H9 (cell line): Measurements from ENCODE around the gene ZMIZ2. TPM values are rescaled to one million over a fixed set of nuclear protein-coding genes. Genes with fewer than 3 reads are reported as not detected.
A peak's percentile ranks its signal among the peaks of the same experiment; 100 is the strongest.

Experiments
- DNase-seq: peaks from one replicate; pipeline ENCODE4 v3.0.0-alpha.2; 2017
- H2AFZ ChIP-seq: one replicate; pipeline ENCODE4 v1.6.1; 2013; ENCODE audit warnings: mild to moderate bottlenecking, low read length, control low read depth, moderate library complexity
- H2AK5ac ChIP-seq: 2 replicates; pipeline ENCODE4 v1.6.1; 2013; ENCODE audit warnings: low read length, control low read depth, mixed read lengths; ENCODE audit not compliant: insufficient read length
- H2BK120ac ChIP-seq: one replicate; pipeline ENCODE4 v1.6.1; 2013; ENCODE audit warnings: low read depth, mild to moderate bottlenecking, low read length, control low read depth, inconsistent platforms; ENCODE audit not compliant: poor library complexity, severe bottlenecking
- H2BK12ac ChIP-seq: 2 replicates; pipeline ENCODE4 v1.6.1; 2013; ENCODE audit warnings: low read length, control low read depth, mixed read lengths, low read depth; ENCODE audit not compliant: insufficient read length
- H2BK15ac ChIP-seq: 2 replicates; pipeline ENCODE4 v1.6.1; 2013; ENCODE audit warnings: low read depth, low read length, control low read depth
- H2BK20ac ChIP-seq: one replicate; pipeline ENCODE4 v1.6.1; 2013; ENCODE audit warnings: low read depth, mild to moderate bottlenecking, low read length, control low read depth, inconsistent platforms; ENCODE audit not compliant: poor library complexity, severe bottlenecking
- H2BK5ac ChIP-seq: 2 replicates; pipeline ENCODE4 v1.6.1; 2013; ENCODE audit warnings: low read length, control low read depth, mixed read lengths; ENCODE audit not compliant: insufficient read length
- H3K14ac ChIP-seq: 2 replicates; pipeline ENCODE4 v1.6.1; 2013; ENCODE audit warnings: low read length, control low read depth; ENCODE audit not compliant: insufficient read depth
- H3K18ac ChIP-seq: 2 replicates; pipeline ENCODE4 v1.6.1; 2013; ENCODE audit warnings: low read depth, mild to moderate bottlenecking, mixed read lengths, low read length, control low read depth; ENCODE audit not compliant: insufficient read length
- H3K23ac ChIP-seq: 2 replicates; pipeline ENCODE4 v1.6.1; 2013; ENCODE audit warnings: low read length, control low read depth, mixed read lengths, low read depth; ENCODE audit not compliant: insufficient read length
- H3K23me2 ChIP-seq: 2 replicates; pipeline ENCODE4 v1.6.1; 2013; ENCODE audit warnings: low read depth, mild to moderate bottlenecking, mixed read lengths, low read length, control low read depth; ENCODE audit not compliant: insufficient read length, poor library complexity, severe bottlenecking
- H3K27ac ChIP-seq: 2 replicates; pipeline ENCODE4 v1.5.1; 2013; ENCODE audit warnings: low read length, control low read depth, mixed read lengths, low read depth; ENCODE audit not compliant: insufficient read length
- H3K27me3 ChIP-seq: 2 replicates; pipeline ENCODE4 v1.6.1; 2013; ENCODE audit warnings: low read length, control low read depth, inconsistent platforms; ENCODE audit not compliant: insufficient read depth
- H3K4ac ChIP-seq: 2 replicates; pipeline ENCODE4 v1.6.1; 2013; ENCODE audit warnings: low read depth, mild to moderate bottlenecking, control low read depth, inconsistent platforms, low read length, moderate library complexity
- H3K4me1 ChIP-seq: 2 replicates; pipeline ENCODE4 v1.6.1; 2013; ENCODE audit warnings: low read length, control low read depth, inconsistent platforms; ENCODE audit not compliant: insufficient read depth
- H3K4me2 ChIP-seq: 2 replicates; pipeline ENCODE4 v1.6.1; 2013; ENCODE audit warnings: low read length, control low read depth, mixed read lengths; ENCODE audit not compliant: insufficient read length, insufficient read depth
- H3K56ac ChIP-seq: 2 replicates; pipeline ENCODE4 v1.6.1; 2013; ENCODE audit warnings: low read depth, mild to moderate bottlenecking, mixed read lengths, low read length, control low read depth; ENCODE audit not compliant: insufficient read length
- H3K79me1 ChIP-seq: 2 replicates; pipeline ENCODE4 v1.6.1; 2013; ENCODE audit warnings: low read depth, mild to moderate bottlenecking, moderate library complexity, low read length, control low read depth, inconsistent platforms; ENCODE audit not compliant: insufficient read depth, poor library complexity, severe bottlenecking
- H3K79me2 ChIP-seq: 2 replicates; pipeline ENCODE4 v1.6.1; 2013; ENCODE audit warnings: low read length, control low read depth, inconsistent platforms; ENCODE audit not compliant: insufficient read depth
- H3K9ac ChIP-seq: 2 replicates; pipeline ENCODE4 v1.6.1; 2013; ENCODE audit warnings: low read length, control low read depth, mixed read lengths; ENCODE audit not compliant: insufficient read length; ENCODE audit errors: extremely low read depth
- H3K9me3 ChIP-seq: one replicate; pipeline ENCODE4 v1.6.1; 2013; ENCODE audit warnings: low read depth, low read length, inconsistent platforms; ENCODE audit not compliant: control insufficient read depth
- H3T11ph ChIP-seq: one replicate; pipeline ENCODE4 v1.6.1; 2013; ENCODE audit warnings: mild to moderate bottlenecking, low read length, control low read depth, inconsistent platforms
- H4K20me1 ChIP-seq: one replicate; pipeline ENCODE4 v1.6.1; 2013; ENCODE audit not compliant: control insufficient read depth, insufficient read length, insufficient read depth
- H4K5ac ChIP-seq: 2 replicates; pipeline ENCODE4 v1.6.1; 2013; ENCODE audit warnings: low read depth, mild to moderate bottlenecking, mixed read lengths, low read length, control low read depth; ENCODE audit not compliant: insufficient read length
- H4K8ac ChIP-seq: replicated peaks from 2 replicates; pipeline ENCODE4 v1.6.1; 2013; ENCODE audit warnings: low read length, control low read depth, mixed read lengths, low read depth; ENCODE audit not compliant: insufficient read length
- H4K91ac ChIP-seq: 2 replicates; pipeline ENCODE4 v1.6.1; 2013; ENCODE audit warnings: low read depth, mild to moderate bottlenecking, moderate library complexity, mixed read lengths, low read length, control low read depth; ENCODE audit not compliant: insufficient read length
- H3K27ac Mint-ChIP-seq, 3 experiments: 2 replicates in 2 of 3; 3 replicates in 1 of 3; pipeline ENCODE4 v1.8.0; 2020 to 2021; ENCODE audit warnings: mixed read lengths in 3 of 3, mild to moderate bottlenecking in 1 of 3, moderate library complexity in 1 of 3
- H3K27me3 Mint-ChIP-seq: 2 replicates; pipeline ENCODE4 v1.8.0; 2021; ENCODE audit warnings: low read depth, mild to moderate bottlenecking, moderate library complexity, mixed read lengths
- H3K36me3 Mint-ChIP-seq, 3 experiments: 2 replicates in 2 of 3; 3 replicates in 1 of 3; pipeline ENCODE4 v1.8.0; 2020 to 2021; ENCODE audit warnings: low read depth in 3 of 3, mixed read lengths in 3 of 3; ENCODE audit not compliant: insufficient read depth in 1 of 3
- H3K4me1 Mint-ChIP-seq, 2 experiments: 2 replicates each; pipeline ENCODE4 v1.8.0; 2020; ENCODE audit warnings: mixed read lengths in 2 of 2
- H3K4me3 Mint-ChIP-seq, 2 experiments: 2 replicates in 1 of 2; 3 replicates in 1 of 2; pipeline ENCODE4 v1.8.0; 2020 to 2021; ENCODE audit warnings: mild to moderate bottlenecking in 2 of 2, mixed read lengths in 2 of 2, moderate library complexity in 1 of 2
- H3K9me3 Mint-ChIP-seq, 2 experiments: 2 replicates in 1 of 2; 3 replicates in 1 of 2; pipeline ENCODE4 v1.8.0; 2020; ENCODE audit warnings: mild to moderate bottlenecking in 2 of 2, mixed read lengths in 2 of 2, moderate library complexity in 1 of 2
- WGBS: extraction: QIAGEN DNeasy Blood & Tissue Kit; methylation state at CpG from one replicate; pipeline ENCODE4 v1.1.7; 2013; ENCODE audit warnings: missing lambda C conversion rate, low lambda C conversion rate, mixed read lengths; ENCODE audit not compliant: insufficient read length; ENCODE audit errors: extremely low coverage; 5-methylcytosine and 5-hydroxymethylcytosine counted together
- total RNA-seq: library from RNA; stranded (reverse); gene quantifications from 2 replicates; pipeline ENCODE4 v1.2.1, GENCODE V29; 2021
- TF ChIP-seq, protein P1 (sequence below): fragments of 200-600 bp; sonication (generic); conservative IDR thresholded peaks from 3 replicates; pipeline ENCODE4 v1.8.0; 2021; ENCODE audit warnings: antibody characterized with exemption, mild to moderate bottlenecking

ZMIZ2 gene
- total RNA-seq, 1 experiment from 2014 or later, result 72.9 TPM

DNA sequence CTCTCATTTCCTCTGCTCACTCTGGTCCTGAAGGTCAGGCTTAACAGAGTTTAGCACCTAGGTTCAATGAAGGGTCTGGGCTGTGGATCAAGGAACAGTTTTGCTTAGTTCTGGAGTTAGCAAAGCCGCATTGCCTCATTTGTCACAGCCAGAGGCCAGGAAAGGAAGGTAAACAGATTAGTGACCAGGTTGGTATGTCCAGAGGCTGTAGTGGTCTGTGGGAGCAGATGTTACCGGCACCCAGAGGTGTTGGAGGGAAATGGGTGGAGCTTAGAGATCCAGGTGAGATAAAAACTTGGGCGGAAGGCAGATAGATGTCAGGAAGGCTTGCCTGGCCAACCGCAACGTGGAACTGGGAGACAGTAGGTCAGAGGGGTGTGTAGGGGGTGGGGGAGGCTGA lies 36.6 kb upstream of the ZMIZ2 start:
- Histone ChIP-seq H2BK5ac (no peak overlapping the region), H3K27me3 (no peaks in the 10 kb centered on the region), H3K18ac (no peak overlapping the region), H3K14ac (no peak overlapping the region), H3K23ac (no peak overlapping the region), H3K4ac (no peak overlapping the region), H2AFZ (no peak overlapping the region), H3K79me2 (no peaks in the 10 kb centered on the region), H2BK20ac (no peak overlapping the region), H2BK12ac (no peak overlapping the region), H3K4me1 (no peaks in the 10 kb centered on the region), H2BK15ac (no peak overlapping the region), H3K79me1 (no peaks in the 10 kb centered on the region), H4K5ac (no peak overlapping the region), H4K8ac (no peak overlapping the region), H3K23me2 (no peaks in the 10 kb centered on the region), H2BK120ac (no peak overlapping the region), H4K91ac (no peak overlapping the region), H3K9me3 (no peaks in the 10 kb centered on the region), H3T11ph (no peak overlapping the region), H3K27ac (no peak overlapping the region), H4K20me1 (no peaks in the 10 kb centered on the region), H3K4me2 (no peak overlapping the region), H3K9ac (no peak overlapping the region), H2AK5ac (no peak overlapping the region), H3K56ac (no peak overlapping the region)
- DNase-seq, result no peak
- no CpG with 5 or more reads among the region's 5 CpGs for WGBS
- Mint-ChIP-seq H3K27me3 (peaks cover 1% of the 10 kb centered on the region; the same call in 1 of the 2 replicates), H3K9me3 (no peaks in the 10 kb centered on the region), H3K36me3 (peaks cover 8 to 14% (median 11%) of the 10 kb centered on the region in 3 experiments; a peak in 6 of 7 replicates), H3K27ac (peak overlapping the region in 1 of 3 experiments; percentile 38; a peak in 3 of 7 replicates), H3K4me1 (peaks cover 5 to 8% of the 10 kb centered on the region in 2 experiments; a peak in 3 of 4 replicates), H3K4me3 (no peak overlapping the region; a peak in 1 of 5 replicates)
- TF ChIP-seq, protein P1, sequence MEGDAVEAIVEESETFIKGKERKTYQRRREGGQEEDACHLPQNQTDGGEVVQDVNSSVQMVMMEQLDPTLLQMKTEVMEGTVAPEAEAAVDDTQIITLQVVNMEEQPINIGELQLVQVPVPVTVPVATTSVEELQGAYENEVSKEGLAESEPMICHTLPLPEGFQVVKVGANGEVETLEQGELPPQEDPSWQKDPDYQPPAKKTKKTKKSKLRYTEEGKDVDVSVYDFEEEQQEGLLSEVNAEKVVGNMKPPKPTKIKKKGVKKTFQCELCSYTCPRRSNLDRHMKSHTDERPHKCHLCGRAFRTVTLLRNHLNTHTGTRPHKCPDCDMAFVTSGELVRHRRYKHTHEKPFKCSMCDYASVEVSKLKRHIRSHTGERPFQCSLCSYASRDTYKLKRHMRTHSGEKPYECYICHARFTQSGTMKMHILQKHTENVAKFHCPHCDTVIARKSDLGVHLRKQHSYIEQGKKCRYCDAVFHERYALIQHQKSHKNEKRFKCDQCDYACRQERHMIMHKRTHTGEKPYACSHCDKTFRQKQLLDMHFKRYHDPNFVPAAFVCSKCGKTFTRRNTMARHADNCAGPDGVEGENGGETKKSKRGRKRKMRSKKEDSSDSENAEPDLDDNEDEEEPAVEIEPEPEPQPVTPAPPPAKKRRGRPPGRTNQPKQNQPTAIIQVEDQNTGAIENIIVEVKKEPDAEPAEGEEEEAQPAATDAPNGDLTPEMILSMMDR, result no peak
